HG03159 (cell line): ENCODE results near the gene GALNTL6.
"Not testable (repeated sequence)": the region's sequence is repeated elsewhere in the genome, so short reads cannot be mapped to it uniquely, and the experiment has no call there.

Experiments
- ATAC-seq: cut with Tn5 transposase; IDR thresholded peaks from one replicate; pipeline ENCODE4 v1.9.1; 2021; ENCODE audit warnings: mild to moderate bottlenecking, moderate library complexity; ENCODE audit not compliant: unreplicated experiment

The GALNTL6 gene

GRCh38 chr4:172962564-172963353 lies 1149.6 kb downstream of the GALNTL6 start:
- ATAC-seq: no peak

GRCh38 chr4:172963498-172964294 lies 1150.5 kb downstream of the GALNTL6 start:
- no peak for ATAC-seq

GRCh38 chr4:172970189-172970588 lies 1157.0 kb downstream of the GALNTL6 start:
- ATAC-seq: not testable (repeated sequence)

GRCh38 chr4:172974586-172974985 lies 1161.4 kb downstream of the GALNTL6 start:
- ATAC-seq: no peak

DNA sequence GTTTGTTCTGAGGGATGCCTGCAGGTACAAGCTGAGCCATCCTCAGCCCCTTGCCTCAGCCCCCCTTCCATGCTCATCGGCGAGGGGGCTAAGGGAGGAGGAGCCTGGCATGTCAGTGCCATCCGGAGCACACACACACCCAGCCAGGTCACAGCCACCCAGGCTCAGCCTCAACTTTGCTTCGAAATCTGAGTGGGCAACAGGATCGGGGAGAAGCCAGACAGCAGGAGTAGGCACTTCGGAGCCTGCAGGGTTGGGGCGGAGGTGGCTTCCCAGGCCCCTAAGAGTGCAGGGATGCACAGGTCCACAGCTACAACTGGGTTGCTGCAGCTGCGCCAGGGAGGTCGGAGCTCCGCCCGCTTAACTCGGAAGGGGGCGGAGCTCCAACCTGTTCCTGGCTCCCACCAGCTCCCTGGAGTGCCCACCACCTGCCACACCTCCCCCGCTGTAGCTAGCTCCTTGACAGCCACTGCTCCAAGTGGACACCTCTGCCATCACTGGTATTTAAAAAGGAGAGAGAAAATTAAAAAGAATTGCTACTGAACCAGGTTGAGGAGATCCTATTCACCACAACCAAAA lies 1162.5 kb downstream of the GALNTL6 start:
- no peak for ATAC-seq

- not testable (repeated sequence) for ATAC-seq
Observed at GRCh38 chr4:172977491-172978041, 1164.4 kb downstream of the GALNTL6 start.

GRCh38 chr4:172978848-172979247 lies 1165.6 kb downstream of the GALNTL6 start:
- ATAC-seq: no peak

DNA sequence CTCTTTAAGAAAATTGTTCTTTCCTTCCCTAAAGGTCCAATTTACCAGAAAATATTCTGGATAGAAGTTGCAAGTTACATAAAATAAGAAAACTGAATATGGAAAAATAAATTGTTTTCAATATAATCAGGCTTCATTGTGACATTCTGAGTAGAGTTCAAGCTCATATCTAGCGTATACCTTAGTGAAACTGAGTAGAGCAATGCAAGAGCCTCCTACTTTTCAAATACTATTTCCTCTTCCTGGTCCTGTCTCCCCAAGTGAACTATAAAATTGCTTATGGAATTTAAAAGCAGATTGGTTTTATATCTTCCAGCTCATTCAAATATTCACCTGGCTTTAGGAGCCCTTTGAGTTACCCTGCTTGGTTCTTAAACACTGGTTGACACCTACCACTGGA lies 1166.1 kb downstream of the GALNTL6 start:
- no peak for ATAC-seq

DNA sequence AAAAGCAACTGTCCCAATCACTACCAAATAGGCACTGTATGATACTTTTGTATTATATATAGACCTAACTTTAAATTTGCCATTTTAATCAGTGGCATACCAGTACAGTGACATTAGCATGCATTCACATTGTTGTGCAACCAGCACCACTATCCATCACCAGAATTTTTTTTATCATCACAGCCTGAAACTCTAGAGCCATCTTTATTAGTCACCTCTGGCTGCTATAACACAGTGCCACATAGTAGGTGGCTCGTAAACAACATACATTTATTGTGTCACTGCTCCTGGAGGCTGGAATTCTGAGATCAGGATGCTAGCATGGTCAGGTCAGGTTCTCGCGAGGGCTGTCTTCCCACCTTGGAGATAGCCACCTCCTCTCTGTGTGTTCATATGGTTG lies 1167.0 kb downstream of the GALNTL6 start:
- no peak for ATAC-seq

GRCh38 chr4:172982151-172982590 lies 1169.0 kb downstream of the GALNTL6 start:
- no peak for ATAC-seq

GRCh38 chr4:172983014-172983413 lies 1169.8 kb downstream of the GALNTL6 start:
- ATAC-seq: no peak

GRCh38 chr4:172983631-172984030 lies 1170.4 kb downstream of the GALNTL6 start:
- no peak for ATAC-seq

DNA sequence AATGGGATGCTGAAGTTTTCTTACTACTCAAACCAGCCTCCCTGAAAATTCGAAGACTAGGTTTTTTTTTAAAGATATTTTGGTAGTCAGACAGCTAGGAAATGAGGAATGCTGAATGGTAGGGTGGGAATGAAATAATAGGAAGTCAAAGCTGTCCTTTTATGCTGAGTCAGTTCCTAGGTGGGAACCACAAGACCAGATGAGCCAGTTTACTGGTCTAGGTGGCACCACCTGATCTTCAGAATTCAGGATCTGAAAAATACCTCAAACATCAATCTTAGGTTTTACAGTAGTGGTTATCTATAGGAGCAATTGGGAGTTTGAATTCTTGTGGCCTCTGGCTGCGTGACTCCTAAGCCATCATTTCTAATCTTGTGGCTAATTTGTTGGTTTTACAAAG lies 1172.3 kb downstream of the GALNTL6 start:
- ATAC-seq: peak; percentile 5

DNA sequence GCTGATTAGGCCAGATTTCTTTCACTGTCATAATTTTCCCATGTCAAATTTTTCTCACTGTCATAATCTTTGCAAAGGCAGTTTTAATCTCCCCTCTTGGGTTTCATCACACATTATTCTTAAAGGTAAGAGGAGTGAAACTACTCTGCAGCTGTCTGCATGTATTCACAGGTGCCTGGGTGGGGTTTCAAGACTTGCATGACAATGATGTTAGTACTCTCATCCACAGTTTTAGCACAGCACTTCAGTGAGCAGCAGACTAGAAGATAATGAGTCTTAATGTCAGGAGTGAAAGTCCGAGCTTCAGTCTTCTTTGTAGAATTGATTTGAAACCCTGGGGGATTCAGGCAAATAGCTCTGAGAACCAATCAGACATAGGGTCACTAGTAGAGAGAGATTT lies 1172.9 kb downstream of the GALNTL6 start:
- ATAC-seq: peak; percentile 72

GRCh38 chr4:172989984-172990820 lies 1177.0 kb downstream of the GALNTL6 start:
- no peak for ATAC-seq

GRCh38 chr4:172992648-172993378 lies 1179.6 kb downstream of the GALNTL6 start:
- ATAC-seq: no peak

DNA sequence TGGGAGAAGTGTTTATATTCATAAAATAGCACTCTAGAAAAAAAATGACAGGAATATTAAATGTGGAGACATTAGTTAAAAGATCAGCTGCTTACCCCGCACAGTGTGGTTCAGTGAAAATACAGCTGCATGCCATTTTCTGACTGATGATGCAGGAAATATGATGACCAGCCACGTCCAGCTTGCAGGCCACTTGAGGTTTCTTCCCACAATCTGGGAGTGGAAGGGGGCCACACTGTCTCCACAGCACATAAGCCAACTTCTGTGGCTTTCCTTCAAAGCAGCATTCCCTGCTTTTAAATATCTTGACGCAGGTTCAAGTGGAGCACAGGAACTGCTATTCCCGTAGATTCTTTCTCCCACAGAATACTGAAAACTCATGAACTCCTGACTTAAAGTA lies 1182.0 kb downstream of the GALNTL6 start:
- no peak for ATAC-seq

DNA sequence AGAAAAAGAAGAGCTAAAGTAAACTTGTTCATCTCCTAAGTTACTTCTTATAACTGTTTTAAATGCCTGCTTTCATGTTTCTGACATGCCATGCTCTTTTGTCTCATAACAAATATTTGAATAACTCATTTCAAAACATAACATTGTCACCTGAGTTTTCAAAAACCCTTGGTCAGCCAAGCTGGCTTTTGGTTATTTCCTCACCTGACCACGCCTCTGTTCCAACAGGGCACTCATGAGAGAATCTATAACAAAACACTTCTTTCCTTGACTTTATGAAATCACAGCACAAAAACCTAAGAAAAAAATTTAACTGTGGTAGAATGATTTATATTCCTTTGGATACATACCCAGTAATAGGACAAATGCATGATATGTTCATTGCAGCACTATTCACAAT lies 1182.5 kb downstream of the GALNTL6 start:
- no peak for ATAC-seq

DNA sequence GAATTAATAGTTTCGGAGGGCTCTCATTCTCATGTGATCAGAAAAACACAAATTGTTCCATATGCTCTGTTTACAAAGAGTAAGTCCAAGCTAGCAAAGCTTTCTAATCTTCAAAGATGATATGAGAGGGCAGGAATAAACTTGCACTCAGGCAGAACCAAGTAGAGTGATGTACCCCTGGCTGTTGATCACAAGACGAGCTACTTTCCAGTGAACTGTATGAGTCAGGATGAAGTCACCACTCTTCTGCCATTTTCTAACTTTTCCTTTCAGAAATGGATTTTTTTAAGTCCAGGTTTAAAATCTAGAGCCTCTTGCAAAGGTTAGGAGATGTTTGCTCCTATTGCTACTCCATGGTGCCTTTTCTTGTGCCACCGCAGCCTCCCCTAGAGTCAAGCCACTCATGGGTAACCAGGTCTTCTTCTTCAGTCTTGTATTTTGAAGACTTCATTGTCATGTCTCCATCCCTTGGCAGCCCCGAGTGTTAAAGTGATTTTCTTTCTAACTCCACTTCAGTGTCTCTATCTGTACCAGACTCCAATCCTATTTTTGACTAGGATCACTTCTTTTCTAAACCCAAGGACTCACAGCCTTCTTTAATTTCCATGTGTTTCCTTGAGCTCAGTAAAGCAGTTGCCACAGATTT lies 1183.5 kb downstream of the GALNTL6 start:
- ATAC-seq: no peak
